ENCODE results near the gene PIGR. TPM values are rescaled to one million over a fixed set of nuclear protein-coding genes. Genes with fewer than 3 reads are reported as not detected.

Gene PIGR
- total RNA-seq, 1 experiment from 2014 or later = 2.6 TPM

- ChIA-PET POLR2A (no interaction called here), CTCF (interaction anchor here (0.6 to 5.3 kb wide), 37 partner anchors 9 to 517 kb away, joined by 3 to 48 read pairs (median 5); partner anchors contain the start of genes DYRK3, FCAMR, IKBKE and PFKFB2)
- no peak overlapping the region for H3K27ac ChIP-seq (ENCODE audit: low read depth, low read length)
Observed at GRCh38 chr1:206982216-206982615, 36.0 kb upstream of the PIGR start.

More at GRCh38 chr1:206982216-206982615, 36.0 kb upstream of the PIGR start:
- no peak for TF ChIP-seq SP1 (IDR thresholded peaks at IDR 0.05; ENCODE audit: low read depth)
- no peak for TF ChIP-seq EZH2phosphoT487 (IDR thresholded peaks at IDR 0.05; ENCODE audit: borderline replicate concordance)
- TF ChIP-seq FOSL1 (IDR thresholded peaks at IDR 0.05; ENCODE audit: low read depth) = no peak
- no peak for TF ChIP-seq POLR2A (IDR thresholded peaks at IDR 0.05; ENCODE audit: borderline replicate concordance, extremely low read depth, insufficient read depth, insufficient read length)
- peak; percentile 89 for TF ChIP-seq RAD21 (IDR thresholded peaks at IDR 0.05; ENCODE audit: low read depth)
- TF ChIP-seq POLR2AphosphoS5 (IDR thresholded peaks at IDR 0.05; ENCODE audit: low read depth, low read length) = no peak
- TF ChIP-seq, protein P1, sequence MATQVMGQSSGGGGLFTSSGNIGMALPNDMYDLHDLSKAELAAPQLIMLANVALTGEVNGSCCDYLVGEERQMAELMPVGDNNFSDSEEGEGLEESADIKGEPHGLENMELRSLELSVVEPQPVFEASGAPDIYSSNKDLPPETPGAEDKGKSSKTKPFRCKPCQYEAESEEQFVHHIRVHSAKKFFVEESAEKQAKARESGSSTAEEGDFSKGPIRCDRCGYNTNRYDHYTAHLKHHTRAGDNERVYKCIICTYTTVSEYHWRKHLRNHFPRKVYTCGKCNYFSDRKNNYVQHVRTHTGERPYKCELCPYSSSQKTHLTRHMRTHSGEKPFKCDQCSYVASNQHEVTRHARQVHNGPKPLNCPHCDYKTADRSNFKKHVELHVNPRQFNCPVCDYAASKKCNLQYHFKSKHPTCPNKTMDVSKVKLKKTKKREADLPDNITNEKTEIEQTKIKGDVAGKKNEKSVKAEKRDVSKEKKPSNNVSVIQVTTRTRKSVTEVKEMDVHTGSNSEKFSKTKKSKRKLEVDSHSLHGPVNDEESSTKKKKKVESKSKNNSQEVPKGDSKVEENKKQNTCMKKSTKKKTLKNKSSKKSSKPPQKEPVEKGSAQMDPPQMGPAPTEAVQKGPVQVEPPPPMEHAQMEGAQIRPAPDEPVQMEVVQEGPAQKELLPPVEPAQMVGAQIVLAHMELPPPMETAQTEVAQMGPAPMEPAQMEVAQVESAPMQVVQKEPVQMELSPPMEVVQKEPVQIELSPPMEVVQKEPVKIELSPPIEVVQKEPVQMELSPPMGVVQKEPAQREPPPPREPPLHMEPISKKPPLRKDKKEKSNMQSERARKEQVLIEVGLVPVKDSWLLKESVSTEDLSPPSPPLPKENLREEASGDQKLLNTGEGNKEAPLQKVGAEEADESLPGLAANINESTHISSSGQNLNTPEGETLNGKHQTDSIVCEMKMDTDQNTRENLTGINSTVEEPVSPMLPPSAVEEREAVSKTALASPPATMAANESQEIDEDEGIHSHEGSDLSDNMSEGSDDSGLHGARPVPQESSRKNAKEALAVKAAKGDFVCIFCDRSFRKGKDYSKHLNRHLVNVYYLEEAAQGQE (IDR thresholded peaks at IDR 0.05; ENCODE audit: low read depth) = no peak
- TF ChIP-seq CBX3 (IDR thresholded peaks at IDR 0.05; ENCODE audit: low read depth) = no peak
- no peak for TF ChIP-seq SIN3A (IDR thresholded peaks at IDR 0.05; ENCODE audit: low read depth)
- TF ChIP-seq EGR1 (IDR thresholded peaks at IDR 0.05; ENCODE audit: low read depth) = no peak
- no peak for TF ChIP-seq TCF7L2 (IDR thresholded peaks at IDR 0.05; ENCODE audit: borderline replicate concordance, extremely low read depth, insufficient read depth, insufficient read length)
- TF ChIP-seq SRF (IDR thresholded peaks at IDR 0.05; ENCODE audit: low read depth) = no peak
- TF ChIP-seq CTCF (IDR thresholded peaks at IDR 0.05 in 2 of 3, conservative IDR thresholded peaks at IDR 0.05 in 1 of 3; ENCODE audit: borderline replicate concordance in 1 of 3, insufficient read depth in 1 of 3, low read depth in 2 of 3, low read length in 2 of 3) = peak; percentile 77 to 87 (median 87)
- TF ChIP-seq ZFX (IDR thresholded peaks at IDR 0.05) = no peak
- H3K27me3 ChIP-seq (ENCODE audit: insufficient read depth, low read length) = no peaks in the 10 kb centered on the region
- peak overlapping the region; percentile 24 for H2AFZ ChIP-seq (ENCODE audit: low read depth, low read length, poor library complexity, severe bottlenecking)
- no peaks in the 10 kb centered on the region for H3K9me2 ChIP-seq (ENCODE audit: insufficient read depth)
- no TSS peak for BruUV-seq (replicated peaks)
- RAD21 ChIA-PET (ENCODE audit: low non-redundant PET in 1 of 2, low total read pairs in 2 of 2, uncharacterized antibody in 2 of 2, unreplicated experiment in 2 of 2) = interaction anchor here (0.7 to 1.8 kb wide), 11 partner anchors 47 to 492 kb away, joined by 3 to 8 read pairs (median 3); no protein-coding TSS in a partner anchor
- no peak overlapping the region for H3K4me2 ChIP-seq (ENCODE audit: low read length)
- no peaks in the 10 kb centered on the region for H3K9me3 ChIP-seq (ENCODE audit: control insufficient read depth in 1 of 2, insufficient read depth in 1 of 2, low read depth in 1 of 2, low read length in 2 of 2)
- ATAC-seq (peak; percentile 95), DNase-seq (ENCODE audit: low read depth, low spot score) (peak; percentile 27)
- no peak overlapping the region for H3K9ac ChIP-seq (ENCODE audit: low read length)
- no peaks in the 10 kb centered on the region for H3K36me3 ChIP-seq (ENCODE audit: control insufficient read depth in 1 of 2, insufficient read depth in 2 of 2, low read length in 2 of 2)
- no peaks in the 10 kb centered on the region for H3K79me2 ChIP-seq (ENCODE audit: insufficient read depth, low read length)
- H3K4me1 ChIP-seq (ENCODE audit: control insufficient read depth in 1 of 2, insufficient read depth in 2 of 2, low read length in 2 of 2) = no peaks in the 10 kb centered on the region
- intact Hi-C loops (cut with micrococcal nuclease) = loop anchor here (1.0 to 10.0 kb wide), 9 partner anchors 71 to 505 kb away; partner anchors contain the start of gene DYRK3
- no peaks in the 10 kb centered on the region for H4K20me1 ChIP-seq (ENCODE audit: insufficient read depth)
- no peak overlapping the region for H3K4me3 ChIP-seq (replicated peaks in 1 of 2; ENCODE audit: low read depth in 1 of 2, low read length in 2 of 2)

Data from HCT116 (cell line).